ENCODE measurements around the gene DUSP19.

DUSP19 gene

DNA sequence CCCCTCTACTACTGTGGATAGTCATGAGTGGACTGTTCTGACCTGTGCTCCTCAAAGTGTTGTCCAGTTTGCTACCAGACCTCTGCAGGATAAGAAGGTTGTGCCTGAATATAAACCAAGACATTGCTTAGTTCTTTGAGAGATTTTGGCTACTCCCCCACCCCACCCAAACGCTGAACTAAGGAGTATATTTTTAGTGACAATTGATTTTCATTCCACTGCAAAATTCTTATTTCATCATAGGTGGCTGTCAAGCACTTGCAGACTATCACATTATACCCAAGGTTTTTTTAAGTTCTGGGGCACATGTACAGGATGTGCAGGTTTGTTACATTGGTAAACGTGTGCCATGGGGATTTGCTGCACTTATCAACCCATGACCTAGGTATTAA is 13.4 kb downstream of the DUSP19 start:
- TF ChIP-seq EZH2 (IDR thresholded peaks at IDR 0.05; ENCODE audit: borderline replicate concordance, low read length): no peak
- no peak for TF ChIP-seq CTCF (IDR thresholded peaks at IDR 0.05; ENCODE audit: low read length)
- Histone ChIP-seq H3K9me2 (ENCODE audit: low read depth, low read length) (no peaks in the 10 kb centered on the region), H3K9ac (ENCODE audit: low read length) (no peak overlapping the region), H3K79me2 (ENCODE audit: insufficient read depth, low read length) (no peaks in the 10 kb centered on the region), H3K4me1 (ENCODE audit: insufficient read depth, low read length, severe bottlenecking) (no peaks in the 10 kb centered on the region), H3K27me3 (ENCODE audit: insufficient read depth, low read length) (no peaks in the 10 kb centered on the region), H3F3A (ENCODE audit: insufficient read depth, low read length) (no peaks in the 10 kb centered on the region), H3K4me2 (ENCODE audit: low read length) (no peak overlapping the region), H3K36me3 (ENCODE audit: insufficient read depth, low read length) (no peaks in the 10 kb centered on the region), H3K4me3 (ENCODE audit: low read depth, low read length, poor library complexity, severe bottlenecking) (no peak overlapping the region), H3K27ac (ENCODE audit: low read depth, low read length, poor library complexity, severe bottlenecking) (no peak overlapping the region), H2AFZ (ENCODE audit: low read length) (no peak overlapping the region), H3K9me3 (ENCODE audit: low read length) (no peaks in the 10 kb centered on the region), H4K20me1 (ENCODE audit: insufficient read depth, low read length) (no peaks in the 10 kb centered on the region)

GRCh38 chr2:183093857-183094657 is 15.5 kb downstream of the DUSP19 start:
- Histone ChIP-seq H3K79me2 (ENCODE audit: insufficient read depth, low read length) (no peaks in the 10 kb centered on the region), H3K9ac (ENCODE audit: low read length) (no peak overlapping the region), H2AFZ (ENCODE audit: low read length) (no peak overlapping the region), H3K4me3 (ENCODE audit: low read depth, low read length, poor library complexity, severe bottlenecking) (no peak overlapping the region), H3K27me3 (ENCODE audit: insufficient read depth, low read length) (no peaks in the 10 kb centered on the region), H3K4me2 (ENCODE audit: low read length) (no peak overlapping the region), H3K9me3 (ENCODE audit: low read length) (no peaks in the 10 kb centered on the region), H3K27ac (ENCODE audit: low read depth, low read length, poor library complexity, severe bottlenecking) (no peak overlapping the region), H3K4me1 (ENCODE audit: insufficient read depth, low read length, severe bottlenecking) (no peaks in the 10 kb centered on the region), H4K20me1 (ENCODE audit: insufficient read depth, low read length) (no peaks in the 10 kb centered on the region), H3K36me3 (ENCODE audit: insufficient read depth, low read length) (no peaks in the 10 kb centered on the region), H3F3A (ENCODE audit: insufficient read depth, low read length) (no peaks in the 10 kb centered on the region), H3K9me2 (ENCODE audit: low read depth, low read length) (no peaks in the 10 kb centered on the region)
- no peak for TF ChIP-seq CTCF (IDR thresholded peaks at IDR 0.05; ENCODE audit: low read length)

DNA sequence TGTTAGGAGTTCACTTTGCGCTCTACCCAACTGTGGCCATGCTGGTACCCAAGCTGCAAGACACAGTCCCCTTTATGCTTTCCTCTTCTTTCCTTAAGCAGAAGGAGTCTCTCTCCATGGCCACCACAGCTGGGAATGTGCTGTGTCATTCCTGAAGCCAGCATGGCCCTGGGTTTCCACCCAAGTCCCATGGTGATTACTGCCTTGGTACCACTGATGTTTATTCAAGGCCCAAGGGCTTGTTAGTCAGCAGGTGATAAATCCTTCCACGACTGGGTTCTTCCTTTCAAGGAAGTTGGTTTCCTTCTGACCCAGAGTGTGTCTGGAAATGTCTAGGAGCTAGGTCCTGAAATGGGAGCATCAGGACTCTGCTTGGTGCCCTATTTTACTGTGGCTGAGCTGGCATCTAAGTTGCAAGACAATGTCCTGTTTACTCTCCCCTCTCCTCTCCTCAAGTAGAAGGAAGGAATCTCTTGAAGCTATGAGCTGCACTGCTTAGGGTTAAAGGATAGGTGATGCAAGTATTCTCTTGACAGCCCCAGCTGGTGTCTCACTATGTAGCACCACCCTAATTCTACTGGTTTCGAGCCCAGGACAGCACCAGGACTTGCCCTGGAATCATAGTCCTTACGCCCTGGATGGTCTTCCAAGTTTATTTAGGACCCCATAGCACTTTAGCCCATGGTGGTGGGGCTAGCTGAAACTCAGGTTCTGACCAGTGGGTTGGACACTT is 27.0 kb downstream of the DUSP19 start:
- no peak overlapping the region for H3K4me2 ChIP-seq (ENCODE audit: low read length)
- no peaks in the 10 kb centered on the region for H3K9me3 ChIP-seq (ENCODE audit: low read length)
- H3K9me2 ChIP-seq (ENCODE audit: low read depth, low read length): no peaks in the 10 kb centered on the region
- H3K27ac ChIP-seq (ENCODE audit: low read depth, low read length, poor library complexity, severe bottlenecking): no peak overlapping the region
- no peaks in the 10 kb centered on the region for H4K20me1 ChIP-seq (ENCODE audit: insufficient read depth, low read length)
- no peaks in the 10 kb centered on the region for H3F3A ChIP-seq (ENCODE audit: insufficient read depth, low read length)
- no peaks in the 10 kb centered on the region for H3K27me3 ChIP-seq (ENCODE audit: insufficient read depth, low read length)
- H3K4me3 ChIP-seq (ENCODE audit: low read depth, low read length, poor library complexity, severe bottlenecking): no peak overlapping the region
- no peaks in the 10 kb centered on the region for H3K36me3 ChIP-seq (ENCODE audit: insufficient read depth, low read length)
- no peak overlapping the region for H2AFZ ChIP-seq (ENCODE audit: low read length)
- H3K79me2 ChIP-seq (ENCODE audit: insufficient read depth, low read length): no peaks in the 10 kb centered on the region
- TF ChIP-seq EZH2 (IDR thresholded peaks at IDR 0.05; ENCODE audit: borderline replicate concordance, low read length) (no peak), CTCF (IDR thresholded peaks at IDR 0.05; ENCODE audit: low read length) (no peak)
- no peaks in the 10 kb centered on the region for H3K4me1 ChIP-seq (ENCODE audit: insufficient read depth, low read length, severe bottlenecking)
- H3K9ac ChIP-seq (ENCODE audit: low read length): no peak overlapping the region
